GM21360 (cell line): ENCODE measurements around the gene MAGOH.
A peak's percentile ranks its signal among the peaks of the same experiment; 100 is the strongest.
"Not testable (repeated sequence)": the region's sequence is repeated elsewhere in the genome, so short reads cannot be mapped to it uniquely, and the experiment has no call there.

Experiments
- ATAC-seq: cut with Tn5 transposase; IDR thresholded peaks from one replicate; pipeline ENCODE4 v1.9.1; 2021; ENCODE audit warnings: mild to moderate bottlenecking, moderate library complexity; ENCODE audit not compliant: unreplicated experiment

The MAGOH gene

GRCh38 chr1:53241828-53242227 is 3.5 kb upstream of the MAGOH start:
- no peak for ATAC-seq

DNA sequence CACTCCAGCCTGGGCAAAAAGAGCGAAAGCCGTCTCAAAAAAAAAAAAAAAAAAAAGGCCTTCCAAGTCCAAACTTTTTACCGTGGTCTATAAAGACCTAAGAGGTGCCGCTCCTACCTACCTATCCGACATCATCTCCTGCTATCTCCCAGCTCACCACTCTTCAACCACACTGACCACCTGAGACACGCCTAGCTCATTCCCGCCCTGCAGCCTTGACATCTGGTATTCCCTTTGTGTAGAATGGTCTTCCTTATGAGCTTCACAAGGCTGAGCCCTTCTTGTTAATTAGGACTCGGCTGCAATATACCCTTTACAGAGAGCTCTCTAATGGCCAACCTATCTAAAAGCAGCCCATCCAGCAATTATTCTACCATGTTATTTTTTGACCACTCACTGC is 680 bp downstream of the MAGOH start:
- ATAC-seq: no peak

DNA sequence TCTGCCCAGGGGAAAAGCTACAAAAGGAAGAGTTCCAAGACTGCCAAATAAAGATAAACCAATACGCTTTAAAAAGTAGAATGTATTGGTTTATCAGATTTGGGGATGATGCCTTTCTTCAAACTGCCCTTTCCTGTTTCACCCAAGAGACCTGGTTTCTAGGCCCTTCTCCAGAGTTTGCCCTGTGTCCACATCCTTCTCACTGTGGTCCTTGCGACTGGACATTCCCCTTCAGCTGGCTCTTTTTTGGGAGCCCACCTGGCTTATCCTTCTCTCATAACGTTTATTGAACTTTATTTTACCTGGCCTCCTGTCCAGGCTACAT is 17.4 kb downstream of the MAGOH start:
- ATAC-seq: no peak

- ATAC-seq: peak; percentile 88
Measured at GRCh38 chr1:53220171-53220961, 18.0 kb downstream of the MAGOH start, which contains the start of gene CZIB. Gene CZIB (minus strand): TSS chr1:53220634. CDS start chr1:53220575, 59 bp downstream.

GRCh38 chr1:53219711-53220110 is 18.6 kb downstream of the MAGOH start:
- no peak for ATAC-seq

GRCh38 chr1:53218201-53218600 is 20.1 kb downstream of the MAGOH start:
- ATAC-seq: no peak

DNA sequence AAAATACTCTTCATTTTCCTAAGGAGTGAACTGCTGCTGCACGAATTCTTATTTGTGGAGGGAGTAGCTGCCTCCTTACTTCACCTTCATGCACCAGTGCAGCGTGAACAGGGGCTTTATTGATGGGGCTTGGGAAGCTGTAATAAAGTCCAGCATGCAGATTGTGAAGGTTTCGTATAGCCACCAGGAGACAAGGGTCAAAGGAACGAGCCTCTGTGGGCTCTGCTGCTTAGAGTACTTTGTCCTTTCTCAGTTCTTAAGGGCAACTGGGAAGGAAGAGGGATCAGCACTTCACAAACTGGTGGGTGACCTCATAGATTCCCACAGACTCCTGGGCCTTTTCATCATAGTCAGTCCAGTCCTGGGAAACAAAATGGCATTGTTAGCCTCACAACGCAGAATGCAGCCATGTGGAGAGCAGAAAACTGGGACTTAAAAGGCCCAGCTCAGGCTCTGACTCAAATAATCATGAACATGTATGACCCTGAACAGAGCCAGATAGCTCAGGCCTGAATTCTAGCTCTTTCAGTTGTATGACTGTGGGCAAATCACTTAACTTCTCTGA is 23.9 kb downstream of the MAGOH start:
- ATAC-seq: no peak

DNA sequence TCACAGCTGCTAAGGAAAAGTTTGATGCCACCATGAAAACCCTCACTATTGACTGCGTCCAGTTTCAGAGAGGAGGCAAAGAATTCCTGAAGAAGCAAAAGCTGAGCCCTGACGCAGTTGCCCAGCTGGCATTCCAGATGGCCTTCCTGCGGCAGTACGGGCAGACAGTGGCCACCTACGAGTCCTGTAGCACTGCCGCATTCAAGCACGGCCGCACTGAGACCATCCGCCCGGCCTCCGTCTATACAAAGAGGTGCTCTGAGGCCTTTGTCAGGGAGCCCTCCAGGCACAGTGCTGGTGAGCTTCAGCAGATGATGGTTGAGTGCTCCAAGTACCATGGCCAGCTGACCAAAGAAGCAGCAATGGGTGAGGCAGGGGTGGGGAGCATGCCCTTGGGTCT is 27.4 kb downstream of the MAGOH start:
- no peak for ATAC-seq

GRCh38 chr1:53210352-53210751 is 28.0 kb downstream of the MAGOH start:
- ATAC-seq: no peak

GRCh38 chr1:53207726-53208125 is 30.6 kb downstream of the MAGOH start:
- ATAC-seq: no peak

- no peak for ATAC-seq
Measured at GRCh38 chr1:53206735-53207379, 31.5 kb downstream of the MAGOH start.

- not testable (repeated sequence) for ATAC-seq
Measured at GRCh38 chr1:53206083-53206685, 32.1 kb downstream of the MAGOH start.

GRCh38 chr1:53205496-53205895 is 32.8 kb downstream of the MAGOH start:
- ATAC-seq: not testable (repeated sequence)

DNA sequence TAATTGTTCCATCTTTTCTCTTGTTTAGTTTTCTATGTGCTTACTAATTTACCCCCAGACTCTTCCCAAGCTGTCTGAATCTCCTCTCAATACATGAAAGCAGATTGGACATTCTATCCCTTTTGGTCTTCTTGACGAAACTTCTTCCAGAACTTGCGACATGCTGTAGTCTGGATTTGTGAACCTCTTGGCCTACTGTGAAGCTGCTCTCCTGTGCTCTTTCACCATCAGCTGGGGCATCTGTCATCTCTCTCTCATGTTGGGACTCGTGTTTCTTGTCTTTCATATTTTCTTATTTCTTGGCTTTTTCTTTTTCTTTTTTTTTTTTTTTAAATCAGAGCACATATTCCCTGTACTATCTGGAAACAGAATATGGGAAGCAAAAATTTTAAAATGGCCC is 34.9 kb downstream of the MAGOH start:
- ATAC-seq: no peak

- ATAC-seq: no peak
Measured at GRCh38 chr1:53198241-53198651, 40.1 kb downstream of the MAGOH start.

DNA sequence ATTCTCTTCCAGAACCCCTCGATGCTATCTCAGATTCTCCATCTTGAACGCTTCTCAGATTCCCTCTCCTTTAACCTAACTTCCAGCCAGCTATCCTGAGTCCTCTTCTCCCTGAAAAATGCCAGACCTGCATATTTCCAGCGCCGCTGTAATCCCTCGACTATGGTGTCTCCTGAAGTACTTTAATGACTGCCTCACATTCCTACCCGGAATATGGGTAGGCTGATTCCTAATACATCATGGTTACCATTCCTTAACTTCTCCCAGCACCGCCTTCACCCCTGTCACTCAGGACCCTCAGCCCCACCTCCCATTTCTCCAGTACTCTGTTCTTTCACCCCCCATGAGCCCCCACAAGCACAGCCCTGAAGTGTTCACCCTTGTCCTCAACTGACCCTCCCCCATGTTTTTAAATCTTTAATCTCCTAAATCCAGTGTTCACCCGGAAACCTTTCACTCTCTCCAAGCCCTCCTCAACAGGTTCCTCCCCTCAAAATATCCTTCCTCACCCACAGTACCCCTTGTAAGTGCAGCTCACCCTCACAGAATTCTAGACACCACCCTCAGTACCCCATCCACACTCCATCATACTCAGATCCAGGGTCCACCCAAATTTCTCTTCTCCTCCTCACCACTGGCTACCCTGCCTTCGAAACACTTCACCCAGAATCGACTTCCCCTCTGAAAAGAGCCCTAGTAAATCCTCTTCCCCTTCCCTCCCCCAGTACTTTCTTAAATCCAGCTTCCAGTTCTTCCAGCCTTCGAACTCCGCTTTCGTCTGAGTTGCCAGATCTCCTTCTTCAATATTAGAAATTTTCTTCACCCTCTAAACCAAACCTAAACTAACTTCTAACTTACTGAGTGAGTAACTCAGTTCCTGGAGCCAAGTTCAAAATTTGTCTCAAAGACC is 40.8 kb downstream of the MAGOH start:
- ATAC-seq: no peak

- peak; percentile 97 for ATAC-seq
Measured at GRCh38 chr1:53196485-53197290, 41.6 kb downstream of the MAGOH start, which contains the start of gene CPT2. Gene CPT2 (plus strand): TSS chr1:53196824. CDS start chr1:53196944, 120 bp downstream.

DNA sequence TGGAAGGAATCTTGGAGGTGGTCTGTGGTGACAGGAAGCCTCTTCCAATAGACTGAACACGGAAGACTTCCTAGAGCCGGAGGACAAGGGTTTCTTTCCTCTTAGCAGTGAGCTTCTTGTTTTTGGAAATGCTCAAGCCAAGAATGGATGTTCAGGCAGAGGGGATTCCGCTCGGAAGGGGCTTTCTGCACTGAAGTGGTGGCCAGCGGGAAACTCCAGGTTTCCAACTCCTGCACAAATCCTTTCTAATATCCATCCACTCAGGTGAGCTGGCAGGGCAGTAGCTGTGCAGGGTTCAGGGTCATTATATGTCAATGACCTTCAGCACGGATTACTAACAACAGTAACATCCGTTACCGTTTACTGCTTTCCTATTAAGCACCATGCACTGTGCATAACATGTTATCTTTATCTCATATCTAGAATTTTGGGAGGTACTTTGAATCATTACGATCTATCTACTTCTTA is 42.3 kb downstream of the MAGOH start:
- ATAC-seq: no peak

DNA sequence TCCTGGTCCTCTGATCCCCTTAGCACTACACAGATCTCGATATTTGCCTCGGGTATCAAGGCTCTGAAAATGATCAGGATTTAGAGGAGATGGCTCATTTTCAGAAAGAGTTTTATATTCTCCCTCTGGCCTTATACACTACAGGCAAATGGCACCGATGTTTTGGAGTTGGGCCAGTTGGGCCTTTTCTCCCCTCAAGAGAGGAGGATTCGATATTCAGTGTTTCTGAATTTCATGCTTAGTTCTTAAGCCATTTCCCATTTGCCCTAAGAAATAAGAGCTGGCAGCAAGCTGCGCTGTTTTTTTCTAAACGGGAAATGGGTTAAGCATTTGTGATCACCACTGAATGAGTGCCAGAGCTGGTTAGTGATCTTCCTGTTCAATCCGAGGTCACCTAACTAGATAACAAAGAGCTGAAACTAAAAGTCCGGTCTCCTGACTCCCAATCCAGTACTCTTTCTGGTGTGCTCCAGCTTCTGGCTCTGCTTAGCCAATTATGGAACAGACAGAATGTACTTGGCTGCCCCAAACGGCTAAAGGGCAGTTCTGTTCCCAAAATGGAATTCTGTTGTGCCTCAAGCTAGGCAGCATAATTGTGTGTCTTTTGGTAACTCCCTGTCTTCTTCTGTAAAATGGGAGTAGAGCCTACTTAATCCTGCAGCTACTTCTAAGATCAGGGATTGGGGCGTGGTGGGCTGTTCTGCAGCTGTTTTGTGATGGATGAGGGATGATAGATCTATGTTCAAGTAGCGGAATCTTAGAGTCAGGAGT is 42.9 kb downstream of the MAGOH start:
- no peak for ATAC-seq
